Activated T-cell treated with anti-CD3 and anti-CD28 coated beads, Interleukin-2, amount 50 U/mL, for 4 hours (primary cell): ENCODE measurements around the gene PRRG1. TPM values are rescaled to one million over a fixed set of nuclear protein-coding genes. Genes with fewer than 3 reads are reported as not detected.
"Not testable (repeated sequence)": the region's sequence is repeated elsewhere in the genome, so short reads cannot be mapped to it uniquely, and the experiment has no call there.

Source experiments
- ATAC-seq, 2 donors: fragments of 200-7000 bp; cut with Tn5 transposase; one replicate each; pipeline ENCODE4 v1.10.0; 2021
- DNase-seq: peaks from one replicate; pipeline ENCODE4 v3.0.0-alpha.2; 2020
- H3K27me3 Mint-ChIP-seq: one replicate; pipeline ENCODE4 v1.8.0; 2021; ENCODE audit warnings: low read depth, mixed read lengths
- H3K36me3 Mint-ChIP-seq: one replicate; pipeline ENCODE4 v1.8.0; 2022; ENCODE audit warnings: mixed read lengths; ENCODE audit not compliant: insufficient read depth
- H3K4me1 Mint-ChIP-seq: one replicate; pipeline ENCODE4 v1.8.0; 2021; ENCODE audit warnings: low read depth, mixed read lengths
- H3K4me3 Mint-ChIP-seq: one replicate; pipeline ENCODE4 v1.8.0; 2021; ENCODE audit warnings: mild to moderate bottlenecking, moderate library complexity, mixed read lengths
- H3K9me3 Mint-ChIP-seq: one replicate; pipeline ENCODE4 v1.8.0; 2021; ENCODE audit warnings: mixed read lengths
- total RNA-seq, 3 donors: library from RNA; stranded (reverse); gene quantifications; one replicate each; pipeline ENCODE4 v1.2.1, GENCODE V29; 2021

PRRG1 gene
- total RNA-seq, 3 donors from 2014 or later = not detected

DNA sequence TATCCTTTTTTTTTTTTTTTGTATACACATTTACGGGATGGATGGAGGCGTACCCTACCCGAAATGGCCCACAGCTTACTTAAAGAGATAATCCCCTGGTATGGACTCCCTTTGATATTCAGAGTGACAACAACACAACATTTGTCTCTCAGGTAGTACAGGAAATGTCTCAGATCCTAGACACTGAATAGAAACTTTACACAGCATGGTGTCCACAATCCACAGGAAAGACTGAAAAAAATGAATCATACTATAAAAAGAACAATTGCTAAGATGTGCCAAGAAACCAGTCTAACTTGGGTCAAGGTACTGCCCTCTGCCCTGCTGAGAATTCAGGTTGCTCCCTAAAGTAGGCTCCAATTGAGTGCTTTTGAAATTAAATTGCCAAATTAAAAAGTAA lies 121.5 kb downstream of the PRRG1 start:
- Mint-ChIP-seq H3K9me3 (no peaks in the 10 kb centered on the region), H3K4me1 (no peaks in the 10 kb centered on the region), H3K27me3 (peaks cover 2% of the 10 kb centered on the region), H3K4me3 (no peak overlapping the region), H3K36me3 (no peaks in the 10 kb centered on the region)
- DNase-seq (no peak), ATAC-seq (no peak)

- Mint-ChIP-seq H3K4me3 (no peak overlapping the region), H3K4me1 (no peaks in the 10 kb centered on the region), H3K27me3 (peaks cover 2% of the 10 kb centered on the region), H3K9me3 (no peaks in the 10 kb centered on the region), H3K36me3 (no peaks in the 10 kb centered on the region)
- DNase-seq (no peak), ATAC-seq (no peak)
These were observed 123.7 kb downstream of the PRRG1 start for GRCh38 chrX:37472836-37473235.

- Mint-ChIP-seq H3K4me1 (no peaks in the 10 kb centered on the region), H3K36me3 (no peaks in the 10 kb centered on the region), H3K9me3 (no peaks in the 10 kb centered on the region), H3K4me3 (no peak overlapping the region), H3K27me3 (peaks cover 2% of the 10 kb centered on the region)
- ATAC-seq (no peak), DNase-seq (no peak)
These were observed 125.3 kb downstream of the PRRG1 start for GRCh38 chrX:37474478-37474877.

DNA sequence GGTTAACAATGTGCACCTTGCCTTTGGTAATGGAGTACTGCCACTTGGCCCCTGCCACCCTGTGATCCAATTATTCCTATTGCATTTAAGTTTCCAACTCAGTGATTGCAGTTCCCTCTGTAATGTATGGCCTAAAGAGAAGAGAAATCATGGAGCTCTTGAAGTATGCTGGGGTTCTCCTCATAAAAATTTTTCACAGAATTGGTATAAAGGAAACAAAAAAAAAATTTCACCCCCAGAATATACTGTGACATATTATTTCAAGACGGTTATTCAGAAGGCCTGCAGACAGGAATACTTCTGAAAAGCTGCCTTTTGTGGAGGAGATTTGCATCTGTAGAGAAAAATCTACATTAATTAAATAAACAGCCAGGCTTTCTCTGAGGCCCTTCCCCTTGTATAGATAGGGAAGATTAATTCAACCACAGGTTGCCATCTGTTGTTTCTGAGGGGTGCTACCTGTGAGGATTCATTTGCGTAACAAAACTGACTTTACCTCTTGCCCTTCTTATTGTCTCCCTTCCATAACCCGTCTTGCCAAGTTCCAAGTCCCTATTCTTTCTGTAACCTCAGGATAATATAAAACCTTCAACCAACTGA lies 127.5 kb downstream of the PRRG1 start:
- DNase-seq = no peak
- H3K27me3 Mint-ChIP-seq = peaks cover 2% of the 10 kb centered on the region

GRCh38 chrX:37484335-37484734 lies 135.2 kb downstream of the PRRG1 start:
- not testable (repeated sequence) for H3K27me3 Mint-ChIP-seq, H3K9me3 Mint-ChIP-seq, H3K36me3 Mint-ChIP-seq, H3K4me1 Mint-ChIP-seq, ATAC-seq, H3K4me3 Mint-ChIP-seq, DNase-seq

More for the DNA sequence above, 127.5 kb downstream of the PRRG1 start:
- no peak overlapping the region for H3K4me3 Mint-ChIP-seq
- H3K36me3 Mint-ChIP-seq = no peaks in the 10 kb centered on the region
- no peak for ATAC-seq
- no peaks in the 10 kb centered on the region for H3K4me1 Mint-ChIP-seq
- no peaks in the 10 kb centered on the region for H3K9me3 Mint-ChIP-seq

- DNase-seq (no peak), ATAC-seq (no peak)
- Mint-ChIP-seq H3K4me3 (no peak overlapping the region), H3K27me3 (peaks cover 3% of the 10 kb centered on the region), H3K36me3 (no peaks in the 10 kb centered on the region), H3K9me3 (no peaks in the 10 kb centered on the region), H3K4me1 (no peaks in the 10 kb centered on the region)
These were observed 136.3 kb downstream of the PRRG1 start for GRCh38 chrX:37485429-37485828.

DNA sequence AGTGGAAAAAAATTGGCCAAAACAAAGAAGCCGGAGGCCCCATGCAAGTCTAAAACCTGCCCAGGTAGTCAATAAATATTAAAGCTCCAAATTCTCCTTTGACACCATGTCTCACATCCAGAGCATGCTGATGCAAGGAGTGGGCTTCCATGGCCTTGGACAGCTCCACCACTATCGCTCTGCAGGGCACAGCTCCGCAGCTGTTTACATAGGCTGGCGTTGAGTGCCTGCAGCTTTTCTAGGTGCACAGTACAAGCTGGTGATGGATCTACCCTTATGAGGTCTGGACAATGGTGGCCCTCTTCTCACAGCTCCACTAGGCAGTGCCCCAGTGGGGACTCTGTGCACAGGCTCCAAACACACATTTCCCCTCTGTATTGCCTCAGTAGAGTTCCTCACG lies 138.1 kb downstream of the PRRG1 start:
- Mint-ChIP-seq H3K27me3 (peaks cover 3% of the 10 kb centered on the region), H3K4me3 (no peak overlapping the region), H3K9me3 (no peaks in the 10 kb centered on the region), H3K36me3 (no peaks in the 10 kb centered on the region), H3K4me1 (no peaks in the 10 kb centered on the region)
- no peak for DNase-seq
- no peak for ATAC-seq

DNA sequence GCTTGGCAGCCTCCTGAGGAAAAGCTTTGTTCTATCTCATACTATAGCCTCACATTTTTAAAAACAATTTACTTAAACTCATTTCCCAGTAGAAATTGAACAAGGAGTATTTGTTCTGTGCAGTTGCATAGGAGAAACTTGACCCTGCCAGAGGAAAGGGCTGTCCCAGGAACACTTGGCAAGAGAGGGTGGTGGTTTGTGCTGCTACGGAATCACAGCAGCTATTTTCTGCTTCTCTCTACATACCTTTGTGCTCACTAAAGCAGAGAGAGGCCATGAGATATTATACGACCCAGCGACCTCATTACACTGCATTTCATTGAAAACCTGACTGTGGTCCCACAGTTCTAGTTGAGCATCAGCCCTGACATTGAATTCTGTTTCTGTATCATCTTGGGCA lies 139.2 kb downstream of the PRRG1 start:
- no peak overlapping the region for H3K4me3 Mint-ChIP-seq
- peaks cover 3% of the 10 kb centered on the region for H3K27me3 Mint-ChIP-seq
- ATAC-seq (no peak), DNase-seq (no peak)
- no peaks in the 10 kb centered on the region for H3K4me1 Mint-ChIP-seq
- H3K9me3 Mint-ChIP-seq = no peaks in the 10 kb centered on the region
- H3K36me3 Mint-ChIP-seq = no peaks in the 10 kb centered on the region

DNA sequence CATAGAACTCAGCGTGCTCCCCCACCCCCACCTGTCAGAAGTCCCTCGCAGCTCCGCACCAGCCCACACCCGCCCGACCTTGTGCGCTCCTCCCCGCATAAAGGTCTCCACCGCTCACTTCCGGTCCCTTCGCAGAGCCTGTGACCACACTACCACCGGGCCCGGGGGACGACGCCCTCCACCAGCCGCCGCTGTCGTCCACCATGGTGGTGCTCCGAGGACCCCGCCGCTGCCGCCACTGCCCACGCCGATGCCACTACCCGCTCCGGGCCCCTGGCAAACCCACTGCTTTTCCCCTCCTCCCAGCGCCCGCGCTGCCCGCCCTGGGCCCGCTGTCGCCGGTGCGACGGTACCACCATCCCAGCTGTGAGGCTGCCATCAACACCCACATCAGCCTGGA lies 142.5 kb downstream of the PRRG1 start:
- ATAC-seq (no peak), DNase-seq (no peak)
- no peaks in the 10 kb centered on the region for H3K36me3 Mint-ChIP-seq
- H3K27me3 Mint-ChIP-seq = no peaks in the 10 kb centered on the region
- no peak overlapping the region for H3K4me3 Mint-ChIP-seq
- H3K4me1 Mint-ChIP-seq = no peaks in the 10 kb centered on the region
- no peaks in the 10 kb centered on the region for H3K9me3 Mint-ChIP-seq

- DNase-seq, H3K9me3 Mint-ChIP-seq, H3K36me3 Mint-ChIP-seq, ATAC-seq, H3K27me3 Mint-ChIP-seq, H3K4me1 Mint-ChIP-seq, H3K4me3 Mint-ChIP-seq: not testable (repeated sequence)
These were observed 146.6 kb downstream of the PRRG1 start for GRCh38 chrX:37495760-37496159.

GRCh38 chrX:37497126-37497525 lies 148.0 kb downstream of the PRRG1 start:
- not testable (repeated sequence) for H3K36me3 Mint-ChIP-seq, H3K27me3 Mint-ChIP-seq, ATAC-seq, H3K4me1 Mint-ChIP-seq, H3K4me3 Mint-ChIP-seq, DNase-seq, H3K9me3 Mint-ChIP-seq

DNA sequence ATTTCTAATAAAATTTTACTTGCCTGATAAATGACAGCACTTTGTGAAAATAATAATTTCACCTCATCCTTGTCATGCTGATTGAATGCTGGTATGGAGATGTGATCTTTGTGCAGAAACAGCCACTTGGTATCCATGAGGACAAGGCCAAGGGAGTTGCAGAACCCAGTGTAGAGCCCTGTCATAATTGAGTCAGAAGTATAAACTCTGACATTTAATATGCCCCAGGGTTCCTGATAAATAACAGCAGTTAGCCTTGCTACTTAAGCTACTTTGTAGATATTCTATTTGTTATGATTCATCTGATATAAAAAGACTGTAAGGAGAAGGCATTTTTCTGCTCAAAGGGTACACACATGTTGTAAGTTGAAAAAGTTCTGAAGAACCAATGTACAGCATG lies 149.2 kb downstream of the PRRG1 start:
- not testable (repeated sequence) for H3K4me1 Mint-ChIP-seq, DNase-seq, H3K4me3 Mint-ChIP-seq

DNA sequence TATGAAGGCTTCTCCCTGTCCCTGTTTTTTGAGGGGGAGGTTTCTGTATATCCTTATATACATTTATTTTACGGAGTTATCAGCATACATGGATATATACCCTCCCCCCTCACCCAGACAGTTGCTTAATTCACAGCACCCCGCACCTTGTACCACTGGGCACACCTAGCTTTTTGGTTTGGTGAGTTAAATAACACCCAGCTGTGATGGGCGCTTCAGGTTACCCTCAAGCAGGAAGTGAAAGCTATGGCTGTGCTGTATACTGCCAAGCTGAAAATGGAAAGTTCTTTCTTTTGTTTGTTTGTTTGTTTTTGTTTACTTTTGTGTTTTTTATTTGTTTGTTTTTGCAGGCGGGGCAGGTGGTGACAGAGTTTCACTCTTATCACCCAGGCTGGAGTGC lies 150.5 kb downstream of the PRRG1 start:
- not testable (repeated sequence) for H3K4me3 Mint-ChIP-seq, H3K4me1 Mint-ChIP-seq, H3K9me3 Mint-ChIP-seq, DNase-seq, H3K27me3 Mint-ChIP-seq, ATAC-seq, H3K36me3 Mint-ChIP-seq

More for the DNA sequence above, 149.2 kb downstream of the PRRG1 start:
- H3K36me3 Mint-ChIP-seq, ATAC-seq, H3K27me3 Mint-ChIP-seq, H3K9me3 Mint-ChIP-seq: not testable (repeated sequence)

DNA sequence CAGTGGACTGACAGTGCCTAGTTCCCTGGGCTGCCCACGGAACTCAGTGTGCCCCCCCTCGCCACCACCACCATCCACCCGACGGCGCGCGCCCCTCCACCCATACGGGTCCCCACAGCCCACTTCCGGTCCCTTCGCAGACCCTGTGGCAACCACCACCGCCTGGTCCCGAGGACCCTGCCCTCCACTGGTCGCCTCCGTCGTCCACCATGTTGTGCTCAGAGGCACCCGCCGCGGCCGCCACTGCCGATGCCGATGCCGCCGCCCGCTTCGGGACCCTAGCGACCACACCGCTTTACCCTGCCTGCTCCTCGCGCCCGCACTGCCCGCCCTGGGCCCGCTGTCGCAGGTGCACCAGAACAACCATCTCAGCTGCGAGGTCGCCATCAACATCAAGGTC lies 155.8 kb downstream of the PRRG1 start:
- Mint-ChIP-seq H3K9me3 (no peaks in the 10 kb centered on the region), H3K27me3 (no peaks in the 10 kb centered on the region), H3K4me1 (no peaks in the 10 kb centered on the region), H3K4me3 (no peak overlapping the region), H3K36me3 (no peaks in the 10 kb centered on the region)
- DNase-seq (no peak), ATAC-seq (no peak)
